ENCODE results near the gene RPP25L. TPM values are rescaled to one million over a fixed set of nuclear protein-coding genes. Genes with fewer than 3 reads are reported as not detected.
A peak's percentile ranks its signal among the peaks of the same experiment; 100 is the strongest.

The RPP25L gene
- total RNA-seq, 1 experiment from 2014 or later: 24.5 TPM

GRCh38 chr9:34580358-34580757 lies 31.5 kb downstream of the RPP25L start:
- DNase-seq (ENCODE audit: low spot score) (no peak), ATAC-seq (peak; percentile 11; the same call in 1 of the 2 replicates)
- no peak for TF ChIP-seq ZNF416 (CRISPR knock-in tag; IDR thresholded peaks at IDR 0.05)
- no peak for TF ChIP-seq NR3C1 (CRISPR knock-in tag; conservative IDR thresholded peaks at IDR 0.05; ENCODE audit: low read depth)
- TF ChIP-seq STAT6 (CRISPR knock-in tag; conservative IDR thresholded peaks at IDR 0.05; ENCODE audit: low read depth): no peak
- Mint-ChIP-seq H3K27me3 (ENCODE audit: low read depth) (peaks cover 89% of the 10 kb centered on the region), H3K27ac (no peak overlapping the region), H3K36me3 (no peaks in the 10 kb centered on the region), H3K4me1 (peaks cover 48% of the 10 kb centered on the region), H3K9me3 (no peaks in the 10 kb centered on the region), H3K4me3 (0 out of 2 replicates have a peak overlapping the region, but pooled peaks have one; percentile 27)
- ChIA-PET CTCF (interaction anchor here (1.0 to 7.4 kb wide), 8 partner anchors 8 to 201 kb away, joined by 4 to 109 read pairs (median 12); partner anchors contain the start of gene CNTFR), POLR2A (no interaction called here)

- peaks cover 44% of the 10 kb centered on the region for H3K4me1 Mint-ChIP-seq
- ChIA-PET POLR2A (no interaction called here), CTCF (interaction anchor here (1.0 to 7.4 kb wide), 8 partner anchors 9 to 200 kb away, joined by 4 to 109 read pairs (median 12); partner anchors contain the start of gene CNTFR)
- H3K27ac Mint-ChIP-seq: no peak overlapping the region
- DNase-seq (ENCODE audit: low spot score) (no peak), ATAC-seq (no peak)
- peak; percentile 52; the same call in 1 of the 2 replicates for TF ChIP-seq GTF2I (CRISPR knock-in tag; conservative IDR thresholded peaks at IDR 0.05)
- TF ChIP-seq STAT6 (CRISPR knock-in tag; conservative IDR thresholded peaks at IDR 0.05; ENCODE audit: low read depth): no peak
- H3K4me3 Mint-ChIP-seq: peak overlapping the region; percentile 27; the same call in 1 of the 2 replicates
- no peaks in the 10 kb centered on the region for H3K36me3 Mint-ChIP-seq
- no peaks in the 10 kb centered on the region for H3K9me3 Mint-ChIP-seq
- H3K27me3 Mint-ChIP-seq (ENCODE audit: low read depth): peaks cover 86% of the 10 kb centered on the region
Measured at GRCh38 chr9:34579808-34580163, 32.1 kb downstream of the RPP25L start.

- Mint-ChIP-seq H3K36me3 (no peaks in the 10 kb centered on the region), H3K27me3 (ENCODE audit: low read depth) (peaks cover 80% of the 10 kb centered on the region), H3K4me1 (peaks cover 44% of the 10 kb centered on the region), H3K4me3 (peak overlapping the region; percentile 67), H3K9me3 (no peaks in the 10 kb centered on the region), H3K27ac (no peak overlapping the region)
- DNase-seq (ENCODE audit: low spot score) (peak; percentile 40), ATAC-seq (no peak)
- ChIA-PET CTCF (interaction anchor here (0.6 to 7.4 kb wide), 10 partner anchors 9 to 220 kb away, joined by 3 to 109 read pairs (median 12); partner anchors contain the start of gene CNTFR), POLR2A (no interaction called here)
- TF ChIP-seq USF2 (CRISPR knock-in tag; IDR thresholded peaks at IDR 0.05) (no peak), ZBTB43 (CRISPR knock-in tag; IDR thresholded peaks at IDR 0.05) (no peak), JAZF1 (CRISPR knock-in tag; IDR thresholded peaks at IDR 0.05) (no peak), ZNF671 (CRISPR knock-in tag; IDR thresholded peaks at IDR 0.05) (no peak), ZNF425 (CRISPR knock-in tag; conservative IDR thresholded peaks at IDR 0.05) (no peak), ZMAT4 (CRISPR knock-in tag; IDR thresholded peaks at IDR 0.05) (no peak), HMGXB4 (CRISPR knock-in tag; IDR thresholded peaks at IDR 0.05) (no peak), NFYB (CRISPR knock-in tag; conservative IDR thresholded peaks at IDR 0.05; ENCODE audit: low read depth) (no peak), USF1 (CRISPR knock-in tag; IDR thresholded peaks at IDR 0.05) (no peak), ZNF317 (CRISPR knock-in tag; IDR thresholded peaks at IDR 0.05; ENCODE audit: borderline replicate concordance, low read depth) (no peak), E2F1 (CRISPR knock-in tag; IDR thresholded peaks at IDR 0.05) (no peak)
Measured at GRCh38 chr9:34579104-34579807, 32.6 kb downstream of the RPP25L start.
